HG02884 (cell line): ENCODE data around the gene FBLIM1.

Experiments
- ATAC-seq: cut with Tn5 transposase; IDR thresholded peaks from one replicate; pipeline ENCODE4 v1.9.1; 2021; ENCODE audit warnings: mild to moderate bottlenecking, moderate library complexity; ENCODE audit not compliant: unreplicated experiment

FBLIM1 gene

GRCh38 chr1:15765495-15766194 lies 7.0 kb downstream of the FBLIM1 start:
- no peak for ATAC-seq

- no peak for ATAC-seq
Observed at GRCh38 chr1:15767941-15768340, 9.3 kb downstream of the FBLIM1 start.

GRCh38 chr1:15768388-15768787 lies 9.8 kb downstream of the FBLIM1 start:
- ATAC-seq = no peak

- ATAC-seq = no peak
Observed at GRCh38 chr1:15770313-15770962, 11.8 kb downstream of the FBLIM1 start.

GRCh38 chr1:15771836-15772515 lies 13.4 kb downstream of the FBLIM1 start:
- ATAC-seq = no peak

GRCh38 chr1:15775706-15776105 lies 17.1 kb downstream of the FBLIM1 start:
- no peak for ATAC-seq

- ATAC-seq = no peak
Observed at GRCh38 chr1:15777909-15778707, 19.5 kb downstream of the FBLIM1 start.

GRCh38 chr1:15785683-15786082 lies 27.1 kb downstream of the FBLIM1 start:
- no peak for ATAC-seq

- ATAC-seq = no peak
Observed at GRCh38 chr1:15786581-15786980, 28.0 kb downstream of the FBLIM1 start.

GRCh38 chr1:15788624-15789301 lies 30.2 kb downstream of the FBLIM1 start:
- no peak for ATAC-seq

- no peak for ATAC-seq
Observed at GRCh38 chr1:15796086-15796462, 37.5 kb downstream of the FBLIM1 start.

- no peak for ATAC-seq
Observed at GRCh38 chr1:15797614-15798390, 39.2 kb downstream of the FBLIM1 start.

- no peak for ATAC-seq
Observed at GRCh38 chr1:15799004-15799867, 40.6 kb downstream of the FBLIM1 start.

- ATAC-seq = no peak
Observed at GRCh38 chr1:15799928-15800835, 41.6 kb downstream of the FBLIM1 start.

GRCh38 chr1:15802234-15802965 lies 43.8 kb downstream of the FBLIM1 start:
- ATAC-seq = no peak

- ATAC-seq = no peak
Observed at GRCh38 chr1:15803380-15803779, 44.8 kb downstream of the FBLIM1 start.

GRCh38 chr1:15804060-15804459 lies 45.5 kb downstream of the FBLIM1 start:
- ATAC-seq = no peak
